ENCODE results near the gene TMEM181.
"Not testable (repeated sequence)": the region's sequence is repeated elsewhere in the genome, so short reads cannot be mapped to it uniquely, and the experiment has no call there.

The TMEM181 gene

GRCh38 chr6:158624684-158625682, 65.1 kb downstream of the TMEM181 start:
- DNase-seq: no peak

DNA sequence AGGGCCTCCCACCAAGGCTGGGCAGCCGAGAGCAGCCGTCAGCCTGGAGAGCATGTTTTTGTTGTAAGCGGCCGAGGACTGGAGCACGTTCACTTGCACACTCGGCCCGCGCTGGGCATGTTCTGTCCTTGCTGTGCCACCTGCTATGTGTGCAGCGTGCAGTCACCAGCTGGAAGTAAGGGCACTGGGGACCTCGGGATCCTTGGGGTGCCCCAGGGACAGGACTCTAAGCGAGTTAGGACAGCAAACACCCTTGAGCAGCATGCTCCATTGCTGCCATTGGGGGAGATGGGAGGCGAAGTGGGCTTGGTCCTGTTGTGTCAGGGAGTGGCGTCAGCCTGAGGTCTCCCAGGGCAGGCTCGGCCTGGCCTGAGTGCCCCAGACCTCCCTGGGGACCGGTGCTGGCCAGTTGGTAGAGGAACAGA, 66.0 kb downstream of the TMEM181 start:
- DNase-seq: no peak

- DNase-seq: no peak
These were observed 66.7 kb downstream of the TMEM181 start for GRCh38 chr6:158626360-158627167.

- DNase-seq: no peak
These were observed 67.5 kb downstream of the TMEM181 start for GRCh38 chr6:158627168-158627939.

DNA sequence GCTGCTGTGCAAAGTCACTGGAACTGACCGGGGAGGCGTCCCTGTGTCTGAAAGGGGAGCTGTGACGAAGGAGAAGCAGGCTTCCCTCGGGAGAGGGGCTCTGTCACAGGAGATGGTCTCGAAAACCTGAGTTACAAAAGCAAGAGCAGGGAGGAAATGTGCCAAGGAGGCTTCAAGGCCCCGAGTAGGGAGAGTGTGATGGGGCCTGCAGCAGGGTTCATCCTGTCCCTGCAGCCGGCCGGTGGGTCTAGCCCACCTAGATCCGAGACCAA, 68.0 kb downstream of the TMEM181 start:
- DNase-seq: no peak

- no peak for DNase-seq
These were observed 68.7 kb downstream of the TMEM181 start for GRCh38 chr6:158628542-158628941.

GRCh38 chr6:158629367-158630221, 69.7 kb downstream of the TMEM181 start:
- DNase-seq: peak; percentile 31 to 33

DNA sequence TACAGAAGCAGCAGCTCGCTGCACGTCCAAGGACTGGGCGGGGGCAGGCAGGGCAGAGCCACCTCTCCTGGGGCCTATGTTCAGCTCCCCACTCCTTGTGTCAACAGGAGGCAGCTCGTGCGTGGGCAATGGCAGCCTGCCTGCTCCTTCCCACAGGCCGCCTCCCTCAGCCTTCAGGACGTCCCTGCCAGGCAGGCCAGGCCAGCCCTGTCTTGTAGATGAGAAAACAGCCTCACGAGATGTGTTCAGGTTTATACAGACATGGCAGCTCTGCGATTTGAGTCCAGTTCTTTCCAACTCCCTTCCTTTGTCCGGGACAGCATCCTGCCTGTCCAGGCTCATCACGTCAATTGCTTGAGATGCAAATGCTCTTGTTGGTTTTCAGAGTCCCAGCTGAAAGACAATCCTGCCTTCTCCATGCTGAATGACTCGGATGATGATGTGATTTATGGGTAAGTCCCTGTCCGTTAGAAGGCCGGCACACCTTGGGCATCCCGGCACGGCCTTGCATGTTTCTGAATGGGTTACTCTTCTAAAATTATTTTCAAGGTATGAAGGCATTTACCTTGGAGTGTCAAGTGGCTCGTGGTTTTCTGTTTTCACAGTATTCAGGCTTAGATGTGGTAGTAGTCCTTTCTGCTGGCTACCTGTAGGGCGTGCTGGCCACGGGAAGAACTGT, 71.2 kb downstream of the TMEM181 start:
- DNase-seq: no peak

DNA sequence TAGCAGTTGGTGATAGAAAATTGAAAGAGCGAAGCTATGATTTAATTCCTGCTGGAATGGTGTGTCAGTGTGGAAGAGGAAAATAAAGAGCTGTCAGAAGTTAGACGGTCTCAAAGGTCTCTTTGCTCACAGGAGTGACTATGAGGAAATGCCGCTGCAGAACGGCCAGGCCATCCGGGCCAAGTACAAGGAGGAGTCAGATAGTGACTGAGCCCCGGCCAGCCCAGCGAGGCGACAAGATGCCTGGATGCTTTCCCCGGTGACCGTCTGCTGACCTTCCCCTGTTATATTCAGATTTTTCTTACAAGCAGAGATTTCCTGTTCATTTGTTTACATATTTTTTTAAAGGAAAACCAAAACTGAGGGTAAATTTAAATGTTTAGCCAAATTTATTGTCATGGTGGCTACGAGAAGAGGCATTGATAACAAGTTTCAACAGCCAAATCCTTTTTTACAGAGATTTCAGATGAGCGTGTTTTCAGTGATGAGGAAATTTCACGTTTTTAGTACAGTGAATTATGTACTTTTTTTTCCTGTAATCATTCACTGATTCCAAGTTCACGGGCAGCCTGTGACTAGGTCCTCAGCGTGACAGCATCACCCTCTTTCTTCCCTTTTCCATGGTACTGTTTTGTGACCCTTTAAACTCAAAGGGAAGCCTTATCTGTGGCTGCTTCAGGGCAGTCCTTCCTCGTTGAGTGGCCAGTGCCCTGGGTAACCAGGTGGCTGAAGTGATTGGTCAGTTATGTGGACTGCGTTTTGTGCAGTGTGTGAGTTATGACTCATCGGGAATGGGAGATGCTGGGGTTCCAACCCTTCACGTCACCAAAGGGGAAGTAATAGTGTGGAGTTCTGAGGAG, 72.0 kb downstream of the TMEM181 start:
- no peak for DNase-seq

DNA sequence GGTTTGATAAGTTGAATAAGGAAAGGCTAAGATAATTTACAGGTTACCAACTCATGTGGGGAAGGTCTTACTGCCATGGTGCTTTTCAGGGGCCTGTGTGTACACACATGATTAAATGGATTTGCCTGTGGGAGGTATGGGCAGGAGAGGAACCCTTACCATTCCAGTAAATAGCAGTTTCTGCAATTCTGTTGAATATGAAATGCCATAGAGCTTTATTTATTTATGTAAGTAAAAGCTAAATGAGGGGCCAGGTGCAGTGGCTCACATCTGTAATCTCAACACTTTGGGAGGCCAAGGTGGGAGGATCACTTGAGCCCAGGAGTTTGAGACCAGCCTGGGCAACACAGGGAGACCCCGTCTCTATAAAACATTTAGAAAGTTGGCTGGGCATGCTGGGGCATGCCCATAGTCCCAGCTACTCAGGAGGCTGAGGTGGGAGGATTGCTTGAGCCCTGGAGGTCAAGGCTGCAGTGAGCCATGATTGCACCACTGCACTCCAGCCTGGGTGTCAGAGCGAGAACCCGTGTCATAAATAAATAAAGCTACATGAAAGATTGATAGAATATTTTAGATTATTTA, 72.7 kb downstream of the TMEM181 start:
- not testable (repeated sequence) for DNase-seq

GRCh38 chr6:158633127-158633526, 73.2 kb downstream of the TMEM181 start:
- no peak for DNase-seq

GRCh38 chr6:158634695-158635426, 75.0 kb downstream of the TMEM181 start:
- no peak for DNase-seq

DNA sequence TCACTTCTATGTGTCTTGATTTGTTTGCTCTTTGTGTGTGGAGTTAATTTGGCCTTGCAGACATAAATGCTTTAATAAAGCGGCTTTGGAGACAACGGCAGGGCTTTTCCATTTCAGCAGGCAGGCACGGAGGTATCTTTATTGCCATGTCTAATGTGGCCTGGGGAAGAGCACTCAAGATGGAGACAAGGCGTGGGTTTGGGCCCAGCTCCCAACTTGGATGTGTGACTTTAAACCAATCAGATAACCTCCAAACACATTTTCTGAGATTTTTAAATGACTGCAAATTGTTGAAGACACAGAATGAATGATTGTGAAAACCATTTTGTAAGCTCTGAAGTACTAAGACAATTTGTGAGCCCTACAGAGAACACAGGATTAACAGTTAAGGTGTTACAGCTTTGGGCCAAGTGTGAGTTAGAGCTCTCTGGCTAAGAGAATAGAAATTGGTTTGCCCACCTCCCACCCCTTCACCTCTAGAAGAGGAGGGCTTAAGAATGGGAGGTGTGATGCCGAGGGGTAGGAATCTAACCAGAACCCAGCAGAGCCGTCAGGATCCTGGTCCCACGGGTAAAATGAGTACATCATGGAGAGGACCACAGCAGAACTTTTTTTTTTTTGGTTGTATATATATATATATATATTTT, 75.7 kb downstream of the TMEM181 start:
- no peak for DNase-seq

- DNase-seq: no peak
These were observed 76.9 kb downstream of the TMEM181 start for GRCh38 chr6:158636778-158637177.

DNA sequence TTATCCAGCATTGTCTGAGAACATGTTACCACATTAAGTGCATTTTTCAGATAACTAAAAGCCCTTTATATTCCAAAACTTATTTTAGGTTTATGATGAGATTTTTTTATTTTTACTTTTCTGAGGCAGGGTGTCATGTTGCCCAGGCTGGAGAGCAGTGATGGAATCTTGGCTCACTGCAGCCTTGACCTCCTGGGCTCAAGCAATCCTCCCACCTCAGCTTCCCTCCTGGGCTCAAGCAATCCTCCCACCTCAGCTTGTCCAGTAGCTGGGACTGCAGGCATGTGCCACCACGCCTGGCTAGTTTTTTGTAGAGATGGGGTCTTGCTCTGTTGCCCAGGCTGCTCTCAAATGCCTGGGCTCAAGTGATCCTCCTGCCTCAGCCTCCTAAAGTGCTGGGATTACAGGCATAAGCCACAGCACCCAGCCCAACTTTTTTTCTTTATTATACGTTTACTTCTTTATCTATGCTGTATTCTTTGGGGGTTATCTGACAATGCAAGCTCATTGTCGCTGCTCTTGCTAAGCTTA, 78.5 kb downstream of the TMEM181 start:
- DNase-seq: no peak

DNA sequence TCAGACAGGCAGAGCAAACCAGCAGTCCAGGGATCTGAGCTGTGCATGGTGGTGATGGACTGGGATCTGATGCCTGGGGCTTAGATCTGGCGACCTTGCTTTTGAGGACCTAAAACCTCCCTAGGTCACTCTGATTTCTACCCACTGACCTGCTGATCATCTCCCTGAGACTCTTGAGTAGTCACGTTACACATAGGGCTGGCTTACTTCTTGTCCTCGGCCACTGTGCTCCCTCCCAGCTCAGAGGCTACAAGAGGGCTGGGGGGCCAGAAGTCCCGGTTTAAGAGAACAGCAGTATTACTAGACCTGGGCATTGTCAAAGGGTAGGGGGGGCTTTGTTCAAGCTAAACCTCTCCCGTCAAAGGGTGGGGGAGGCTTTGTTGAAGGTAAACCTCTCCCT, 79.2 kb downstream of the TMEM181 start:
- DNase-seq: no peak

- DNase-seq: no peak
These were observed 80.6 kb downstream of the TMEM181 start for GRCh38 chr6:158640519-158640918.

DNA sequence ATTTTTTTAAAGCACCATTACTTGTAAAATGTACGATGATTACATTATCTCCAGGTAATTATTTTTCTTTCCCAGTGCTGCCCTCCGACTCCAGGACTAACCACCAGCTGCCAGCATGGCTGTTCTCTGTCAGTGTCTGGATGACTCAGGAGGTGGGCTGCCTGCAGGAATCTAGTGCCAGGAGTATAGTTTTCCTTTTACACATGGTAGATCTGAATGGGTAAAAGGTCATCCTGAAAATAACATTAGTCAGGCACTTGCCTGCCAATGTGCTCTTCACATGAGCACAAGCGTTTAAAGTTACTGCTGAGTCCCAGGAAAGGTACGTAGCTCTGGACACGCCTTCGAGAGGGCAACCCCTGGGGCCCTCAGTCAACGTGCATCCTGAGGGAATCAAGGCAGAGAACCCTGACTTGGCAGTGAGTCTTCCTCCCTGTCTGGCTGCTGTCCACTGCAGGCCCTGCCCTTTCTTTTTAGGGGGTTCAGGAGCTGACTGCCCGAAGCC, 82.3 kb downstream of the TMEM181 start:
- DNase-seq: no peak

All from activated CD4-positive, alpha-beta T cell treated with anti-CD3 and anti-CD28 coated beads, Interleukin-2, amount 50 U/mL, for 4 hours (primary cell).